GM18517 (cell line): ENCODE results near the gene XRCC2.

Source experiments
- ATAC-seq: cut with Tn5 transposase; IDR thresholded peaks from one replicate; pipeline ENCODE4 v1.9.1; 2021; ENCODE audit warnings: mild to moderate bottlenecking, moderate library complexity; ENCODE audit not compliant: unreplicated experiment

Gene XRCC2

GRCh38 chr7:152618427-152618826, 57.5 kb downstream of the XRCC2 start:
- ATAC-seq, result no peak

GRCh38 chr7:152617056-152617455, 58.9 kb downstream of the XRCC2 start:
- ATAC-seq, result no peak

GRCh38 chr7:152615031-152615741, 60.8 kb downstream of the XRCC2 start:
- ATAC-seq, result no peak

- no peak for ATAC-seq
Observed at GRCh38 chr7:152608656-152609055, 67.3 kb downstream of the XRCC2 start.

- no peak for ATAC-seq
Observed at GRCh38 chr7:152608208-152608607, 67.7 kb downstream of the XRCC2 start.

- ATAC-seq, result no peak
Observed at GRCh38 chr7:152607007-152607406, 68.9 kb downstream of the XRCC2 start.

- ATAC-seq, result no peak
Observed at GRCh38 chr7:152602962-152603361, 73.0 kb downstream of the XRCC2 start.

- no peak for ATAC-seq
Observed at GRCh38 chr7:152601305-152601798, 74.6 kb downstream of the XRCC2 start.

GRCh38 chr7:152600266-152600665, 75.7 kb downstream of the XRCC2 start:
- ATAC-seq, result no peak

GRCh38 chr7:152597507-152597906, 78.4 kb downstream of the XRCC2 start:
- ATAC-seq, result no peak

- ATAC-seq, result no peak
Observed at GRCh38 chr7:152596824-152597223, 79.1 kb downstream of the XRCC2 start.
